Astrocyte (in vitro differentiated cells and primary cell): ENCODE results near the gene BLTP2. TPM values are rescaled to one million over a fixed set of nuclear protein-coding genes. Genes with fewer than 3 reads are reported as not detected.
"Not testable (repeated sequence)": the region's sequence is repeated elsewhere in the genome, so short reads cannot be mapped to it uniquely, and the experiment has no call there.

Experiments used
- DNase-seq: peaks from one replicate; pipeline ENCODE4 v3.0.0-alpha.2; 2010; ENCODE audit warnings: low read depth
- FAIRE-seq: peaks from 2 replicates; lab custom pipeline; 2011; peaks lifted over from hg19 to GRCh38; lab: Jason Lieb, UNC
- H2AFZ ChIP-seq: 2 replicates; pipeline ENCODE4 v1.6.0; 2012; ENCODE audit warnings: low read depth, low read length, inconsistent platforms
- H3K27ac ChIP-seq: 2 replicates; pipeline ENCODE4 v1.5.1; 2011; ENCODE audit warnings: low read depth, low read length, inconsistent platforms
- H3K27me3 ChIP-seq: 2 replicates; pipeline ENCODE4 v1.6.0; 2011; ENCODE audit warnings: low read length, inconsistent platforms; ENCODE audit not compliant: insufficient read depth
- H3K36me3 ChIP-seq: 2 replicates; pipeline ENCODE4 v1.5.1; 2011; ENCODE audit warnings: low read length, inconsistent platforms; ENCODE audit not compliant: insufficient read depth
- H3K4me1 ChIP-seq: 2 replicates; pipeline ENCODE4 v1.5.1; 2011; ENCODE audit warnings: low read length, inconsistent platforms; ENCODE audit not compliant: insufficient read depth
- H3K4me2 ChIP-seq: 2 replicates; pipeline ENCODE4 v1.6.0; 2012; ENCODE audit warnings: low read length, inconsistent platforms
- H3K4me3 ChIP-seq: 2 replicates; pipeline ENCODE4 v1.5.1; 2011; ENCODE audit warnings: low read depth, mild to moderate bottlenecking, low read length, inconsistent platforms; ENCODE audit not compliant: insufficient read depth
- H3K79me2 ChIP-seq: 2 replicates; pipeline ENCODE4 v1.6.0; 2012; ENCODE audit warnings: mild to moderate bottlenecking, low read length, inconsistent platforms; ENCODE audit not compliant: insufficient read depth
- H3K9ac ChIP-seq: 2 replicates; pipeline ENCODE4 v1.6.0; 2012; ENCODE audit warnings: mild to moderate bottlenecking, low read length, inconsistent platforms
- H3K9me3 ChIP-seq: 2 replicates; pipeline ENCODE4 v1.5.1; 2012; ENCODE audit warnings: low read depth, mild to moderate bottlenecking, low read length, inconsistent platforms; ENCODE audit not compliant: insufficient read depth
- H4K20me1 ChIP-seq: 2 replicates; pipeline ENCODE4 v1.6.0; 2012; ENCODE audit warnings: low read length, inconsistent platforms; ENCODE audit not compliant: insufficient read depth
- H3K27ac Mint-ChIP-seq: one replicate; pipeline ENCODE4 v1.8.0; 2021; ENCODE audit warnings: mild to moderate bottlenecking, mixed read lengths; ENCODE audit not compliant: unreplicated experiment
- H3K27me3 Mint-ChIP-seq: one replicate; pipeline ENCODE4 v1.8.0; 2021; ENCODE audit warnings: low read depth, mixed read lengths; ENCODE audit not compliant: unreplicated experiment
- H3K36me3 Mint-ChIP-seq: one replicate; pipeline ENCODE4 v1.8.0; 2021; ENCODE audit warnings: low read depth, mixed read lengths; ENCODE audit not compliant: unreplicated experiment
- H3K4me1 Mint-ChIP-seq: one replicate; pipeline ENCODE4 v1.8.0; 2021; ENCODE audit warnings: low read depth, mixed read lengths; ENCODE audit not compliant: unreplicated experiment
- H3K4me3 Mint-ChIP-seq: one replicate; pipeline ENCODE4 v1.8.0; 2021; ENCODE audit warnings: mild to moderate bottlenecking, moderate library complexity, mixed read lengths; ENCODE audit not compliant: unreplicated experiment
- H3K9me3 Mint-ChIP-seq: one replicate; pipeline ENCODE4 v1.8.0; 2021; ENCODE audit warnings: mild to moderate bottlenecking, mixed read lengths; ENCODE audit not compliant: unreplicated experiment
- EZH2 ChIP-seq: IDR thresholded peaks from 2 replicates; pipeline ENCODE4 v1.6.1; 2012; ENCODE audit warnings: mild to moderate bottlenecking, low read length, inconsistent platforms; ENCODE audit not compliant: insufficient read depth
- total RNA-seq: library from RNA; stranded (reverse); gene quantifications from 2 replicates; pipeline ENCODE4 v1.2.1, GENCODE V29; 2021
- TF ChIP-seq, protein P1 (sequence below): IDR thresholded peaks from 2 replicates; pipeline ENCODE4 v1.5.1; 2011; ENCODE audit warnings: low read depth, mild to moderate bottlenecking, inconsistent platforms, low read length, moderate library complexity; ENCODE audit not compliant: insufficient read depth

BLTP2 gene
- total RNA-seq, 1 donor from 2014 or later = 133 TPM

DNA sequence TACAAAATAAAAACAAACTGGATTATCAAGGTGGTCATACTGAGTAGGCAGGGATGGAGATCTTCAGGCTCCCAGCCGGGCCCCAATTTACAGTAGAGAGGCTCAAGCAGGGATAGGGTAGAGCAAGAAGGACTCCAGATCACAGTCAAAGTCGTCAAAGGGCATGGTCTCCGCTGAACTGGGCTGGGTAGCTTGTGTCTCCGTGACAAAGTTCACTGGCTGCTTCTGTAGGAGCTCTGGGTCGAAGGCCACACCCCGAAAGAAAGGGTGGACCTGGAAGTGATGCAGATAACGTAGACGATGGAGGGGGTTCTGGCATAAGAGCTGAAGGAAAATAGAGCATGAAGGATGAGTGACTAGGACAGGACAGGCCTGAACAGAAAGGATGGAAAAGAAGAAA, 34.6 kb downstream of the BLTP2 start:
- H3K4me1 ChIP-seq = no peaks in the 10 kb centered on the region
- H3K36me3 Mint-ChIP-seq = peaks cover 12% of the 10 kb centered on the region
- H3K27ac Mint-ChIP-seq = no peak overlapping the region
- H3K4me1 Mint-ChIP-seq = no peaks in the 10 kb centered on the region
- H3K9me3 ChIP-seq = no peaks in the 10 kb centered on the region
- H3K4me2 ChIP-seq = no peak overlapping the region
- H2AFZ ChIP-seq = no peak overlapping the region
- no peaks in the 10 kb centered on the region for H3K27me3 ChIP-seq
- no peak for FAIRE-seq
- no peaks in the 10 kb centered on the region for H3K27me3 Mint-ChIP-seq
- TF ChIP-seq EZH2 = no peak
- TF ChIP-seq, protein P1, sequence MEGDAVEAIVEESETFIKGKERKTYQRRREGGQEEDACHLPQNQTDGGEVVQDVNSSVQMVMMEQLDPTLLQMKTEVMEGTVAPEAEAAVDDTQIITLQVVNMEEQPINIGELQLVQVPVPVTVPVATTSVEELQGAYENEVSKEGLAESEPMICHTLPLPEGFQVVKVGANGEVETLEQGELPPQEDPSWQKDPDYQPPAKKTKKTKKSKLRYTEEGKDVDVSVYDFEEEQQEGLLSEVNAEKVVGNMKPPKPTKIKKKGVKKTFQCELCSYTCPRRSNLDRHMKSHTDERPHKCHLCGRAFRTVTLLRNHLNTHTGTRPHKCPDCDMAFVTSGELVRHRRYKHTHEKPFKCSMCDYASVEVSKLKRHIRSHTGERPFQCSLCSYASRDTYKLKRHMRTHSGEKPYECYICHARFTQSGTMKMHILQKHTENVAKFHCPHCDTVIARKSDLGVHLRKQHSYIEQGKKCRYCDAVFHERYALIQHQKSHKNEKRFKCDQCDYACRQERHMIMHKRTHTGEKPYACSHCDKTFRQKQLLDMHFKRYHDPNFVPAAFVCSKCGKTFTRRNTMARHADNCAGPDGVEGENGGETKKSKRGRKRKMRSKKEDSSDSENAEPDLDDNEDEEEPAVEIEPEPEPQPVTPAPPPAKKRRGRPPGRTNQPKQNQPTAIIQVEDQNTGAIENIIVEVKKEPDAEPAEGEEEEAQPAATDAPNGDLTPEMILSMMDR = no peak
- no peak for DNase-seq
- H3K9me3 Mint-ChIP-seq = no peaks in the 10 kb centered on the region
- H3K9ac ChIP-seq = no peak overlapping the region
- peaks cover 17% of the 10 kb centered on the region for H3K36me3 ChIP-seq
- no peak overlapping the region for H3K4me3 Mint-ChIP-seq
- H3K4me3 ChIP-seq = no peak overlapping the region
- H3K79me2 ChIP-seq = no peaks in the 10 kb centered on the region
- peaks cover 12% of the 10 kb centered on the region for H4K20me1 ChIP-seq
- H3K27ac ChIP-seq = no peak overlapping the region

DNA sequence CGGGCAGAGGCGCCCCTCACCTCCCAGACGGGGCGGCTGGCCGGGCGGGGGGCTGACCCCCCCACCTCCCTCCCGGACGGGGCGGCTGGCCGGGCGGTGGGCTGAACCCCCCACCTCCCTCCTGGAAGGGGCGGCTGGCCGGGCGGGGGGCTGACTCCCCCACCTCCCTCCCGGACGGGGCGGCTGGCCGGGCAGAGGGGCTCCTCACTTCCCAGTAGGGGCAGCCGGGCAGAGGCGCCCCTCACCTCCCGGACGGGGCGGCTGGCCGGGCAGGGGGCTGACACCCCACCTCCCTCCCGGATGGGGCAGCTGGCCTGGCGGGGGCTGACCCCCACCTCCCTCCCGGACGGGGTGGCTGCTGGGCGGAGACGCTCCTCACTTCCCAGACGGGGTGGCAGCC, 40.9 kb downstream of the BLTP2 start:
- not testable (repeated sequence) for H3K36me3 ChIP-seq, H2AFZ ChIP-seq, H3K27me3 ChIP-seq, H3K27me3 Mint-ChIP-seq, H3K27ac ChIP-seq, FAIRE-seq, H3K9me3 Mint-ChIP-seq, H3K4me2 ChIP-seq, H3K79me2 ChIP-seq, H3K4me3 ChIP-seq, DNase-seq, H3K27ac Mint-ChIP-seq, H3K9ac ChIP-seq, H4K20me1 ChIP-seq, H3K36me3 Mint-ChIP-seq, H3K9me3 ChIP-seq, H3K4me1 ChIP-seq, H3K4me3 Mint-ChIP-seq, H3K4me1 Mint-ChIP-seq

DNA sequence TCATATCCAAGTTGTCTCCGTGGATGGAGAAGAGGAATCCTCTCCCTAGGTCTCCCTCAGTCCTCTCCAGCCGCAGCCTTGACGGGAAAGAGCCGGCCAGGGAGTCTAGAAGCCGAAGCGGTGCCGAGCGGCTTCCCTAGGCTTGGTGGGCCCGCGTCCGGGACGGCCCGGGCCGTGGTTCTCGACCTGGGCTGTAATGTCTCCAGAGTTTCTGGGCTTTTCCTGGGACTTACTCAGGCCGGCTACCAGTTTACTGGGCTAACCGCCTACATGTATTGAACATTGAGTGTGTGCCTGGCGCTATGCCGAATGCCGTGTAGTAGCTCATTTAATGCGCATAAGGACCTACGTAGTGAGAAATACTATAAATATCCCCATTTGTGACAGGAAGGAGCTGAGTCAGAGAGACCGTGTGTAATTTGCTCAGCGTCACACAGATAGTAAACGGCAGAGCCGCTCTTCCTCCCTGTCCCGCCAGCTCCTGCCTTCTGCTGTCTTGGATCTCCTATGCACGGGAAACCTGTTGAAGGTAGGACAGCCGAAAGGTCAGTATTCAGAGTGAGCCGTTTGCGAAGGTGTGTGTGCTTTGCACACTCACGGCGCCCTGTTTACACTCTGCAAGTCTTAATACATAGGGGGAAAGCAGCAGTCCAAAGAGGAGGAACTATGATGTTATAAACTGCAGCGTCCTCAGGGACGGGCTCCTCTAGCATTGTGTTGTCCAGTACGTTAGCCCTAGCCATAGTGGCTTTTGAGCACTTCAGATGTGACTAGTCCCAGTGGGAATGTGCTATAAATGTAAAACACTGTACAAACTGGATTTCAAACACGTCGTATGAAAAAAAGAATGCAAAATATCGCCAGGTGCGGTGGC, 45.4 kb downstream of the BLTP2 start:
- peaks cover 24% of the 10 kb centered on the region for H3K79me2 ChIP-seq
- Mint-ChIP-seq H3K4me3 (peak overlapping the region; percentile 89), H3K27me3 (no peaks in the 10 kb centered on the region), H3K27ac (peak overlapping the region; percentile 91), H3K4me1 (peaks cover 4% of the 10 kb centered on the region), H3K9me3 (no peaks in the 10 kb centered on the region), H3K36me3 (no peaks in the 10 kb centered on the region)
- H3K27me3 ChIP-seq = no peaks in the 10 kb centered on the region
- DNase-seq = peak; percentile 88
- FAIRE-seq = no peak
- no peaks in the 10 kb centered on the region for H3K36me3 ChIP-seq
- H3K4me3 ChIP-seq = peak overlapping the region; percentile 83
- H3K9me3 ChIP-seq = no peaks in the 10 kb centered on the region
- TF ChIP-seq, protein P1 = no peak
- no peak for TF ChIP-seq EZH2
- peak overlapping the region; percentile 91 for H3K9ac ChIP-seq
- H3K27ac ChIP-seq = peak overlapping the region; percentile 93
- peak overlapping the region; percentile 92 for H3K4me2 ChIP-seq
- H4K20me1 ChIP-seq = no peaks in the 10 kb centered on the region
- H2AFZ ChIP-seq = peak overlapping the region; percentile 88
- peaks cover 9% of the 10 kb centered on the region for H3K4me1 ChIP-seq
